ENCODE data around the gene ZNF652.
"Not testable (repeated sequence)": the region's sequence is repeated elsewhere in the genome, so short reads cannot be mapped to it uniquely, and the experiment has no call there.

The ZNF652 gene

DNA sequence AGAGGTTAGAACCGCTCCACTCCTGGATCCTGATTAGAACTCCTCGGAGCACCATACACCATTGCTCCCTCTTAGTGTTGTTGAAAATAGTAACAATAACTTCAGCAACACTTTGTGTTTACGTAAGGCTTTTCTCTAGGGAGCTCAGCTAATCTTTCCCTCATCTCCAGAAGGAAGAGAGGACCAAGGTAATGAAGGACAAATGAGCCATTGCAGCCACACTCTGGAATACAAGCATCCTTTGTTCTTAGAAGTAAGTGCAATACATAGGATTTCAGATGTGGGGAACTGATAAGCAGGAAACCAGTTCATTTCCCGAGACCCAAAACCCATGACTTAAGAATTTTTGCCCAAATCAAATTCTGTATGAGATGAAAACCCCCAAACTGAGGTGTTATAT lies 22.9 kb upstream of the ZNF652 start:
- DNase-seq = no peak

DNA sequence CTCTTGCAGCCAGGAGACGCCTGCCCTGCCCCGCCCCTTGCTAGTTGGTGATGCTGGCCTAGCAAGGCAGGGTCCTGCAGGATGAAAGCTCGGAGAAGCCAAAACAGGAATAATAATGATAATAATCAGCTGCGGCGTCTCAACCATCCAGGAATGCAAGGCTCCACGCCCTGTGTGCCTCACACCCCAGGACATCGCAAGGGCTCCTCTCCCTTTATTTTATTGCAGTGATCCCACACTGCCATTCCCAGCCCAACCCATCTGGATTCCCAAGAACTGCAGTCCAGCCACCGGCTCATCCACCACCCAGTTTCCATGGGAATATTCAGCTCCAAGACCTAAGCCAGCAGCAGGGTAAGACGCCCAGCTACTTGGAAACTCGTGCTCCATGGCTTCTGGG lies 21.0 kb upstream of the ZNF652 start:
- DNase-seq = no peak

DNA sequence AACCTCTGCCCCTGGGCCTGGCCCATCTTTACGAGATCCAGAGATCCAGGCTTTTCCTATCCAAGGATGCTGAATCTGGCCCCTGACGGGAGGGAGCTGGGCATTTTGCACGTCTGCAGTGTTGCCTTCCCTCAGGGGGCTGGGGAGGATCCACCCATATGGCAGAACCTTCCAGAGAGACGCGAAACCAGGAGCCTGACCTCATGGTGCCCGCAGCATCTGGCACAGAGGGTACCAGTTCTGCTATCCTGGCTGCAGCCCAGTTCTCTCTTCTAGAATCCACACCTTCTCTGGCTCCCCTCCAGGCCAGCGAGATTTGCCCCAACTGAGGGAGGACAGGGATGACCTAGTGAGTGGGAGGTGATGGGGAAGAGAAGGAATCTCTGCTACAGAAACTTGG lies 20.5 kb upstream of the ZNF652 start:
- no peak for DNase-seq

GRCh38 chr17:49381793-49382192 lies 19.7 kb upstream of the ZNF652 start:
- no peak for DNase-seq

DNA sequence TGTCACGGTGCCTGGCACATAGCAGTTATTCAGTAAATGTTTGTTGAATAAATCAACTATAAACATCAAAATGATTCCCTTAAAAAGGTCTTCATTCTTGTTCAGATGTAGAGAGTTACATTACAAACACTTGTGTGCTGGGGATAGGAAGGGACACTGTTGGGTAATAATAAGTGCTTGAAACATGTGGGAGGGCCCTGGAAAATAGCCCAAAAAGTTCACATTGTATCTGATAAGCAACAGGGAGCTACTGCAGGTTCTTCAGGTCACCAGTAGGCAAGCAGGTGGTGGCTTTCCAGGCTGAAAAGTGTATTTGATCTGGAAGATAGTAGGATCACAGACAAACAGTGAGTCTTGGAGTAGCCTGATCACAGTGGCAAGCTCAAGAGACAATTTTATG lies 19.0 kb upstream of the ZNF652 start:
- no peak for DNase-seq

DNA sequence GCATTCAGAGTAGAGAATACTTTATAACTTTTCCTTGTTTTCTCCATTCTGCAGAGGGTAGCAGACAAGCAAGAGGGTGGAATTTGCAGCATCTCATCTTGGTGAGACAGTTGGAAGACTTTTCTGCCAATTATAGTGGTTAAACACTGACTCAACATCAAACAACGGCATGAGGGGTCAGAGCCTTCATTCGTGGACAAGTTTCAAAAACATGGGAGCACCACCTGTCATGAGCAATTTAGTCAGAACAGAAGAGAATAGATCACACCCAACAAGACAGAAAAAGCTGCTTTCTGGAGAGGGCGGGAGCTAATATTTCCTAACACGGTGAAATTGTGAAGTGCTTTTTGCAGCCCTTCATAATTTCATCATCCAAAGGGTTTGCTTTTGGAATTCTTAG lies 17.9 kb upstream of the ZNF652 start:
- no peak for DNase-seq

DNA sequence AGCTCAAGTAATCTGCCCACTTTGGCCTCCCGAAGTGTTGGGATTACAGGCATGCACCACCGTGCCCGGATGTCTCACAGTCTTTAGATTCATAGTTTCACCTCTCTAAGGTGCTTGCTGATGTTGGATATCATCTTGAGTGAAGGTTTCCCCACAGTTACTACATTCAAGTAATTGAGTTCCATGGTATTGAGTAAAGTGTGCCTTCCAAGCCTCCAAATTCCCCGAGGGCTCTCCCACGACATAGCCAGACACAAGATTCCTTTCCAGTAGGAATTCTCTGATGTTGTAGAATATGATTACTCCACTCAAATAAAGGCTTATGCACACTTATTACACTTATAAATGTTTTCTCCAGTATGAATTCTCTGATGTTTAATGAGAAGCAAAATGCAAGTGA lies 16.3 kb upstream of the ZNF652 start:
- DNase-seq = no peak

DNA sequence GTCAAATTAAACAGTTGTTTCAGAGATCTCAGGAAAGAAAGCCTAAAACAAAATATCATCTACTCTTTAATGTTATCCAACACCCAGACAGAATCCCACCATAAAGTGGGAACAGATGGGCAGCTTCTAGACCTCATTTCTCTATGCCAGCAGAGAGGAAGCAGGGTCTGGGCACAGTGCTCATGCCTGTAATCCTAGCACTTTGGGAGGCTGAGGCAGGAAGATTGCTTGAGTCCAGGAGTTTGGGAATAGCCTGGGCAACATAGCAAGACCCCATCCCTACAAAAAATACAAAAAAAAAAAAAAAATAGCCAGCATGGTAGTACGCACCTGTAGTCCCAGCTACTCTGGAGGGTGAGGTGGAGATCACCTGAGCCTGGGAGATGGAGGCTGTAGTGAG lies 13.5 kb upstream of the ZNF652 start:
- DNase-seq = no peak

GRCh38 chr17:49373115-49373514 lies 11.1 kb upstream of the ZNF652 start:
- DNase-seq = no peak

- no peak for DNase-seq
Observed at GRCh38 chr17:49372425-49372824, 10.4 kb upstream of the ZNF652 start.

- DNase-seq = no peak
Observed at GRCh38 chr17:49370971-49371834, 9.2 kb upstream of the ZNF652 start.

DNA sequence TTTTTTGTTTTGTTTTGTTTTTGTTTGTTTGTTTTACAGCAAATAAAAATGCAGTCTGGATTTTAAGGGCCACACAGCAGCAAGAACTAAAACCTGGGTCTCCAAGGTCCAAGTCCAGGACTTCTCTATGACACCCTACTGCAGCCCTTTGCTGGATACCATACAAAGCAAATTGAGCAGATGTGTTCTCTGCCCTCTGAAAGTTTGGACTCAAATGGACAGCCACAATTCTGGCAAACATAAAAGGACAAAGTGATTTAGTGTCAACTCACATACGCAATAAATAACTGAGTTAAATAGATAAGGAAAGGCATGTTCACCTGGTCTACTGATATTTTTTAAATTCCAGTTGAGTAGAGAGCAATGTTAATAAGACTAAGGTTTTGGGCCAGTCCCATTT lies 7.7 kb upstream of the ZNF652 start:
- DNase-seq = no peak

GRCh38 chr17:49369089-49369488 lies 7.0 kb upstream of the ZNF652 start:
- DNase-seq = no peak

- peak; percentile 64 for DNase-seq
Observed at GRCh38 chr17:49365667-49366066, 3.6 kb upstream of the ZNF652 start.

DNA sequence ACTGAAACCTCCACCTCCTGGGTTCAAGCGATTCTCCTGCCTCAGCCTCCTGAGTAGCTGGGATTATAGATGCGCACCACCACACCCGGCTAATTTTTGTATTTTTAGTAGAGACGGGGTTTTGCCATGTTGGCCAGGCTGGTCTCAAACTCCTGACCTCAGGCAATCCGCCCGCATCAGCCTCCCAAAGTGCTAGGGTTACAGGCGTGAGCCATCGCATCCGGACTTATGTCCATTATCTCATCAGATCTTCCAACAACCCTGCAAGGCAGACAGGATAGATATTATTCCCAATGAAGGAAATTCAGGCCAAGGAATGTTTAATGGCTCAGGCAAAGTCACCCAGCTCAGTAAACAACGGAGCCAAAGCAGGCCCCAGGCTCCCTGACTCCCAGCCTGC lies 3.1 kb upstream of the ZNF652 start:
- not testable (repeated sequence) for DNase-seq

DNA sequence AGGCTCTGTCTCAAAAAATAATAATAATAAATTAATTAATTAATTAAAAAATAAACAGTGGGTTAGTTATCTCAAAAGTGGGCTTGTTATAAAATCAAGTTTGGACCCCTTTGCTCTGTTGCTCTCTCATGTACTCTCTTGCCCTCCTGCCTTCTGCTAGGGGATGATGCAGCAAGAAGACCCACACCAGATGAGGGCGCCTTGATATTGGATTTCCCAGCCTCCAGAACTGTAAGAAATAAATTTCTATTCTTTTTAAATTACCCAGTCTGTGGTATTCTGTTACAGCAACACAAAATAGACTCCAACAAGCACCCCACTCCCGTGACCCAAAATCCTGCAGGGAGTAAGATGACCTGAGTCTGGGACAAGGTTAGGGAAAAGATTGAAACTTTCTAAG lies 2.1 kb upstream of the ZNF652 start:
- DNase-seq = no peak

DNA sequence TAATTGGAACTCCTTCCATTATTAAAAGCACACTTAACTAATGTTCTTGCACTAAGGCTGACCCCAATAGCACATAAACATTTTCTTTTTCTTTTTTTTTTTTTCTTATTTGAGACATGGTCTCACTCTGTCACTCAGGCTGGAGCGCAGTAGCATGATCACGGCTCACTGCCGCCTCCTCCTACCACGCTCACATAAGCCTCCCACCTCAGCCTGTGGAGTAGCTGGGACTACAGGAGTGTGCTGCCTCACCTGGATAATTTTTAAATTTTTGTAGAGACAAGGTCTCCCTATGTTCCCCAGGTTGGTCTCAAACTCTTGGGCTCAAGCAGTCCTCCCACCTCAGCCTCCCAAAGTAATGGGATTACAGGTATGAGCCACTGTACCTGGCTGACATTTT lies 1.2 kb upstream of the ZNF652 start:
- no peak for DNase-seq

DNA sequence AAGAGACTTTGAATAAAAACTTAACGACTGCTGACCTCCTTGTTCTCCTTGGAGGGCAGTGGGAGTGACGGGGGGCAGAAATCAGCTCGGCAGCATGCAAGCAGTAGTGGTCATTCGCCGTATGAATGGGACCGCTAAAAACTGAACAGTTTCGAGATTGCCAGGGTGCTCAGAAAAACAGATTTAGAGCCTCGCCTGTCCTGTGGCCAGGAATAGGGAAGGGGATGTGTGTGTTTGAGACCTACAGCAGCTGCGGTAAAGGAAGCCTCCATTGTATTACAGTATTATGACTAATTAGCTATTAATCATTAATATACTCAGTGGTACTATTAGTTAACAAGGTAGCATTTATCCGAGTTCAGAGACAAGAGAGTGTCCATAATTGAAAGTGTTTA lies 670 bp upstream of the ZNF652 start:
- DNase-seq = no peak

DNA sequence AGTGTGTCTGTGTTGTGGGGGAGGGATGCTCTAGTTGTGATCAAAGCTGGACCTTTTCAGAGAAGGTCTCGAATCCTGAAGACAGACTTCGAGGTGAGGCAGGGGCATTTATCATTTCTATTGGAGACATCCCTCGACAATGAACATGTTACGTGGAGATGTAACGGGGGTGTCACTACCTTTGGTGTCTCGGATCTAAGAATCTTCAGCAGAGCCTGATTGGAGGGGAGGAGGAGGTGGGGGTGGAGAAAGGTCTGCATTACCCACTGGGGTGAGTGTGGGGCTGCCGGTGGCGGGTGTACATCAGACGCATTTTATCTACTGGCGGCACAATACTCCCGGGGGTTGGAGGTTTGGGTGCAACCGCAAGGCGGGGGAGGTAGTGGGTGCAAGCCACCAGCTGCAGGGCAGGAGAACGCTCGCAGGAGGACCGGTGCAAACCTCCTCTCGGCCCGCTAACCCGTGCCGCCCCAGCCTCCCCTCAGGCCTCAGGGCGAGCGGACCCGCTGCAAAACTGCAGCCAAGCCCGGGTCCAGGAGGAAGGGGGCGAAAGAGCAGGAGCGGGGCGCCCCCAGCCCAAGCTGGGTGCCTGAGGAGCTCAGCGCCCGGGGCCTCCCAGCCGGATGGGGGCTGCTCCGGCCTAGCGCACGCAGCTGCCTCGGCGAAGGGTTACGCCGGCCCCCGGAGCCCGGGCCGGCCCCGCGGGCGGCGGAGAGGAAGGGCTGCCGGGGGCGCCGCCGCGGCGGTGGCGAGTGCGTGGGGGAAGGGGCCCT lies 735 bp downstream of the ZNF652 start:
- DNase-seq = peak; percentile 88

GRCh38 chr17:49360796-49361128 lies 1.3 kb downstream of the ZNF652 start:
- DNase-seq = no peak

DNA sequence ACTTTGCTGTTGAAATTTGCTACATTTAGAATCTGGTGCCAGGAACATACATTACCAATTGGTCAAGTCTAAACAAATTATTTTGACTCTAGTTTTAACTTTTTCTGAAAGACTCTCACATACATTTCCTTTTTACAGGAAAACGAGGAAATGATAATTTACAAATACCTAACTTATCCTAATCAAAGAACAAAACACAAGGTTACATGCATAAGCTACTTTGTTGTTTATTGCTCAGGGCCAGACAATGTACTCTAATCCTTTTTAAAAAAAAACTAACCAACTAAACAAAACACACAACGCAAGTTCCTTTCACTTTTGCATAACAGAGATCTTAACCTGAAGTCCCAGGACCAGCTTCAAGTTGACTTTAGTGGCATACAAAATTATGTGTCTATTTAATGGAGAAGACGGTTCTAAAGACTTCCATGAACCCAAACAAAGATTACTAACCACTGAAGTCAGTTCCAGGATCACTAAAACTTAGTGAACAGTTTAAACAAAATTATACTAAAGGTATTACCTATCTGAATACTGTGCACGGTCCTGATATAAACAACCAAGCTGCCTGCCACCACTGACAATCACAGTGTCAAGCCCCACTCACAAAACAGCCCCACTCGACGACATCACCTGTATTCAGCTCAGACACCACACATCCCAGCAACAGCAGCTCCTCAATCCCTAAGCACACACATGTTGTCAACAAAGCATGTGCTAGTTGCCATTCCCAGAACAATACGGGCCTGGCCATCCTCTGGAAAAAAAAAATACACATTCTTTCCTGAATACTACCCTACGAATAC lies 1.9 kb downstream of the ZNF652 start:
- peak; percentile 60 for DNase-seq

DNA sequence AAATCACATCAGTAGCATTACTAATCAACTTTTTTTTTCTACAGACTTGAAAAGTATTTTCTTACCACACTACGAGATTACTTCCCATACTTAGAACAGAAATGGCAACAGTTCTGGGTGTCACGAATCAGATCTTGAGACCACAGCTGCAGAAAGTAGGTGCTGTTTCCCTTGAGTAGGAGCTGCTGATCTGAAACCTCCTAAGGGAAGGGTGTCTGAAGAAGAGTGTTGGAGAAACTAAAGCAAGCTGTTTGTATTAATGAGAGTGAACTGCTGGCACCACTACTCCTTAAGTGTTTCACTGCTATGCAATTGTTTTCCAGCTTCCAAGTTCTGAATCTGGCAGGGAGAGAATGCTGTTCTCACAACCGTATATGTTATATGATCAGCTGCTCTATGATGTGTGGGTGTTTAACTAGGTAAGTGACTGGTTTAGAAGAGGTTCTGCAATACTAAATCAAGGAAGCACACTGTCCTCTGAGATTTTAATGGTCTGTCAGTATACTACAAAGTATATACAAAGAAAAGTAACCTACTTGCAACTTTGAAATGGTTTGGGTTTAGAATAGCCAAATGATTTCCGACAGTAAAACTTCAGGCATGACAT lies 3.3 kb downstream of the ZNF652 start:
- DNase-seq = peak; percentile 60

DNA sequence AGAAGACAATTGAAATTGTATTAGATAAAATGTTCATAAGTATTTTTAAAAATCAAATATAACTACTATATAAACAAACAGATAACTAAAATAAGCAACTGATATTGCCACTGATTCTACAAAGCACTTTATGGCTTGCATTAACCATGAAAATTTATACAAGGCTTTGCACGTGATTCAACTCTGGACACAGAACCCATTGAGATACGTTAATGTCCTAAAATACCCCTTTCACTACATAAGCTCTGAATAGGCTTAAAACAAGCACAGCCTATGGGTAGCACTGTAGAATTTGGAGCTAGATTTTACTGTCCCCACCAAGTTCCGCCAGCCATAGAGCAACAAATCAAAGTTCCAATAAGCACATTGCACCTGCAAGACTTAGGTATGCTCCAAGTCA lies 4.5 kb downstream of the ZNF652 start:
- DNase-seq = no peak

Measured in OCI-M1 (cell line).